IPS-20b (cell line): ENCODE results near the gene TAS2R60.

Experiments
- H3K27ac ChIP-seq: one replicate; pipeline ENCODE4 v1.5.1; 2013; ENCODE audit warnings: low read length
- H3K27me3 ChIP-seq: 2 replicates; pipeline ENCODE4 v1.6.1; 2013; ENCODE audit warnings: mild to moderate bottlenecking, low read length, inconsistent platforms; ENCODE audit not compliant: insufficient read depth
- H3K36me3 ChIP-seq: 2 replicates; pipeline ENCODE4 v1.6.1; 2013; ENCODE audit warnings: low read depth, mild to moderate bottlenecking, inconsistent platforms, low read length, moderate library complexity; ENCODE audit not compliant: insufficient read depth
- H3K4me1 ChIP-seq: 2 replicates; pipeline ENCODE4 v1.6.1; 2013; ENCODE audit warnings: mild to moderate bottlenecking, control low read depth, inconsistent platforms, low read length, moderate library complexity; ENCODE audit not compliant: insufficient read depth
- H3K4me3 ChIP-seq: 2 replicates; pipeline ENCODE4 v1.5.1; 2013; ENCODE audit warnings: mild to moderate bottlenecking, low read length, inconsistent platforms
- H3K9ac ChIP-seq: 2 replicates; pipeline ENCODE4 v1.6.1; 2013; ENCODE audit warnings: low read depth, mild to moderate bottlenecking, inconsistent platforms, low read length, moderate library complexity
- H3K9me3 ChIP-seq: 2 replicates; pipeline ENCODE4 v1.6.1; 2013; ENCODE audit warnings: mild to moderate bottlenecking, low read depth, low read length, inconsistent platforms; ENCODE audit not compliant: insufficient read depth

TAS2R60 gene

DNA sequence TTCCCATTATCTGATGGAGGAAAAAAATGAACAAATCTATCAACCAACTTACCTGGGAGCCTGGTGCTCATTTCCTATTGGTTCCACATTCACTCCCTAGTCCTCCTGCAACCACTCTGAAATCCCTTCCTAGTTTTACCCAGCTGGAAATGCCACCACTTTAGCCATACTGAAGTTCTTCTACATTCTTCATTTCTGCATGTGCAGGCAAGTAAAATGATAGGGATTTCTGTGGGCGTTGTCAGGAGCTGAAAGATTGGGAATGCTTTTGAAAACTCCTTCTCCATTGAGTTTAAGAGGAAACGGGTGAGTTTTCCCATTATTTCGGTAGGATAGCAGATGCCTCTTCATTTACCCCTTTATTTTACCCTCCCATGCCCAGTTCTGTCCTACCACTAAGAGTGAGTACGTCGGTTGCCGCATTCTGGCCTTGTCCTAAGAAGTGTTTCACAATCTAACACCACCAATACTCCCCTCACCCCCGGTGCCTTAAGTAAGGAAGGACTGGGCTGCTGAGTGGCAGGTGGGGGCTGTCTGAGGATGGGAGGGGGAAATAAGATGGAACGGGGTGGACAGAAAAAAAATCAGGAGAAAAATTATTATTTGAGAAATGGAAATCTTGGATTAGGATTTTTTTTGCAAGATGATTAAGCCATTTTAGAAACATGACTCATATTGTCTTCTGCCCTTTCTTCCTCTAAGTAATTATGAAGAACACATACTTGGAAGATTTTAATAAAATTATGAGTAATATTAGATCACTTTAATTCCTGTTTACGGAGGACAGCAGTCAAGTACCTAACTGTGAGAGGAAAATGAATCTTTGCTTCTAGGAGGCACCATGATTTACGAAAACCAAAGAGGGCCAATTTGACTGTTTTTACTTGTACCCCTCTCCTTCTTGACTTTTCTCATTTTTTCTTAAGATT, 13.2 kb upstream of the TAS2R60 start:
- Histone ChIP-seq H3K27ac (no peak overlapping the region), H3K27me3 (no peaks in the 10 kb centered on the region), H3K4me3 (no peak overlapping the region), H3K36me3 (no peaks in the 10 kb centered on the region), H3K4me1 (no peaks in the 10 kb centered on the region), H3K9me3 (no peaks in the 10 kb centered on the region), H3K9ac (no peak overlapping the region)

DNA sequence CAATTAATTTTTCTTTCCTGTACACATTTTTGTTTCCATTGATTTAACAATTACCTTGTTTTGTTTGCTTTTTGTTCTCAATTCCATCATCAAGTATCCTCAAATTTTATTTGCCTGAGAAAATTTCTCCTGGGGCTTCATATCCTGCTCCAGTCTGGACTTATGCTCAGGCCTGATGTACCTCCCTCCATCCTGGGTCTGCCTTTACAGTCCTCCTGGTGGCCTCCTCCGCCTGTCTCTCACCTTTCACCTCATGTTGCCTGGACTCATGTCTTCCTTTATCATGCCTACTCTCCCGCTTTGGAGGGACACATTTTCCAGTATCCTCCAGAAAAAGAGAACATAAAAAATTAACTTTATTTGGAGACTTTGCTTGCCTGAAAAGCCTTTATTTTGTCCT, 12.1 kb upstream of the TAS2R60 start:
- Histone ChIP-seq H3K36me3 (no peaks in the 10 kb centered on the region), H3K4me1 (no peaks in the 10 kb centered on the region; the same call in 1 of the 2 replicates), H3K4me3 (no peak overlapping the region), H3K27me3 (no peaks in the 10 kb centered on the region), H3K9me3 (no peaks in the 10 kb centered on the region), H3K27ac (no peak overlapping the region), H3K9ac (no peak overlapping the region)

DNA sequence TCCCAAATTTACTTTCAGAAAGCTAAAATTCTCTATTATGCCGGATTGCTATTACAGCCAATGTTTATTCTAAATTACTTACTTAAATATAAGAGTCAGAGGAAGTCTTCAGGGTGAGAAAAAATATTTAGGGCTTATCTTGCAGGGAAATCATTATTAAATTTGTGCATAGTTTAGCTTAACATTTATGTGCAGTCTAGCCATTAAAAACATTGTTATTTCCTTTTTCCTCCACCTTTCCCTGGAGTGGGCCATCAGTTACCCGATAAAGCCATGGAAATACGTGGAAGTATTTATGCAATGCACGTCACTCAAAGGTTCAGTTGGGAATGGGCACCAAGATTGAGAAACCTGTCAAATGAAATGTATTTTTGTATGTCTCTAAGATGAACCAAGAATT, 9.5 kb upstream of the TAS2R60 start:
- no peak overlapping the region for H3K27ac ChIP-seq
- no peak overlapping the region for H3K4me3 ChIP-seq
- no peaks in the 10 kb centered on the region for H3K36me3 ChIP-seq
- no peaks in the 10 kb centered on the region for H3K9me3 ChIP-seq
- peaks cover 11% of the 10 kb centered on the region for H3K4me1 ChIP-seq
- H3K9ac ChIP-seq, result no peak overlapping the region
- H3K27me3 ChIP-seq, result no peaks in the 10 kb centered on the region

DNA sequence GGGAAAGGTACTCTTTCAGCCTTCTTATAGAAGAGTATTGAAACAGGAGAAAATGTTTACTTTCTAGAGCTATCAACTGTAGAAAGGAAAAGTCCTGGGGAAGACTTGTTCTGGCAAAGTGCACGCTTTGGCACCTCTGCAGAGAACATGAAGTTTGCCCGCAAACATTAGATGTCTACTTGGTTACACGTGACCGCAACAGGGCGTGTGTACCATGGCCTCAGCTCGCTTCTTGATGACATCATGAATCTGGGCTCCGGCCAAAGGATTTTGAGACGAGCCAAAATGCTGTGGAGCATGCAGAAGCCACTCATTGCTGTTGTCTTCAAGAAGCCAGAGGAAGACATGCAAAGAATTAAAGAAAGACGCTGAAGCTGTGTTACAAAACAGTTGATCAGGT, 8.6 kb upstream of the TAS2R60 start:
- Histone ChIP-seq H3K9ac (no peak overlapping the region), H3K4me3 (no peak overlapping the region), H3K4me1 (peaks cover 11% of the 10 kb centered on the region), H3K27ac (no peak overlapping the region), H3K9me3 (no peaks in the 10 kb centered on the region), H3K36me3 (no peaks in the 10 kb centered on the region), H3K27me3 (no peaks in the 10 kb centered on the region)

DNA sequence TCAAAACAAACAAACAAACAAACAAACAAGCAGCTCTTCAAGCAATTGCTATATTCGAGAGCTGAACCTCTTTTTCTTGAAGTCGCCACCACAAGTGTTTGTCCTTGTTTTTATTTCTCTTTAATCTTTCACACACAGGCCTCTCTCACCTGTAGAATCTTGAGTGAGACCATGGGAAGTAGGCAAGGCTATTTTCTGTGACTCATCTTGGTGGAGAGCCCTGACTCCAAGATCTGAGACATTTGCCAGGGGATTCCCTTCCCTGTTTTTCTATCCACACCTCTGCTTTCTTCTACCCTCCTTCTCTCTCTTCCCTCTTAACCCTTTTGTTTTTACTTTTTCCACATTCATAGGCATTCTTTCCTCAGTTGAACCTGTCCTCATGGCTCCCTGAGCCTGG, 8.0 kb upstream of the TAS2R60 start:
- Histone ChIP-seq H3K27me3 (no peaks in the 10 kb centered on the region), H3K36me3 (no peaks in the 10 kb centered on the region), H3K4me1 (peaks cover 11% of the 10 kb centered on the region), H3K4me3 (no peak overlapping the region), H3K9ac (no peak overlapping the region), H3K9me3 (no peaks in the 10 kb centered on the region), H3K27ac (no peak overlapping the region)

DNA sequence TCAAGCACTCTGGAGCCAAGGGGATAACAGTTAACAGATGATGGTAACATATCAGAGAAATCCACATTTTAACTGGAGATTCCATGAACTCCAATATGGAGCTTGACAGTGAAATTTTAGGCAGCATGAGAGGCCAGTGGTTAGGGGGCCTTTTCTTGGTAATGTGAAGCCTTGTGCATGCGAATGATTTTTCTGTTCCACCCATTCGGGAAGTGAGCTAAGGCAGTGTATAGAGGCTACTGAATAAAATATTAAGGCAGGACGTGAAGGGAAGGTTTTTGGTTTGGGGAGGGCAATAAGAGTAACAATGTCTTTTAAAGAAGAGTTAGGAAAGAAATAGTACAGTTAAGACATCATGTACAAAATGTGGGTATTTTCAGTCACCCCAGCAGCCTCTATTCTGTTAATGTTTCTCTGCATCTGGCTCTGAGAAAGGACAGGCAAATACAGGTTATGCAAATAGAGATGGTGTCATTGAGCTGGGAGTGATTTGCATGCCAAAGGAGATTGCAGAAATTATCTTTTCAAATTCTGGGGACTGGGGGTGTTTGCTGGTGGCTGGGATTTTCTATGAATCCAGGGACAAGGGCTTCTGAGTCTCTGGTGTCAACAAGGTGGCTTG, 6.8 kb upstream of the TAS2R60 start:
- Histone ChIP-seq H3K27ac (no peak overlapping the region), H3K4me3 (peak overlapping the region; percentile 29; the same call in 1 of the 2 replicates), H3K36me3 (no peaks in the 10 kb centered on the region), H3K9ac (peak overlapping the region; percentile 33; the same call in 1 of the 2 replicates), H3K4me1 (peaks cover 11% of the 10 kb centered on the region), H3K27me3 (no peaks in the 10 kb centered on the region), H3K9me3 (no peaks in the 10 kb centered on the region)

DNA sequence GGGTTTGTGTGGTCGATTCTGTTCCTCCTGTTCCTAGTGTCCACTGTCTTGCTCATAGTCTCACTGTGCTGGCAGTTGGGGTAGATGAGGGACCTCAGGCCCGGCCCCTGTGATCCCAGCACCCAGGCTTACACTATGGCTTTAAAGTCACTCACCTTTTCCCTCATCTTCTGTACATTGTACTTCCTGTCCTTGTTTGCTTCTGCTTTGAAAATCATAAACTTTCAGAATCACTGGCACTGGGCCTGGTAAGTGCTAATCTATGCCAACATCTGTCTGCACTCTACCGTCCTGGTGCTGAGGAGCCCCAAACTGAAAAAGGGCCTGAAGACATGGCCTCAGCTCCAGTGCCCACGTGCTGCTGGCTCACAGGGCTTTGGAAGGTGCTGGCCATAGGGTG, 5.7 kb upstream of the TAS2R60 start:
- H3K27ac ChIP-seq, result no peak overlapping the region
- no peak overlapping the region for H3K9ac ChIP-seq
- H3K4me3 ChIP-seq, result no peak overlapping the region
- peaks cover 11% of the 10 kb centered on the region for H3K4me1 ChIP-seq
- no peaks in the 10 kb centered on the region for H3K9me3 ChIP-seq
- H3K36me3 ChIP-seq, result no peaks in the 10 kb centered on the region
- no peaks in the 10 kb centered on the region for H3K27me3 ChIP-seq

DNA sequence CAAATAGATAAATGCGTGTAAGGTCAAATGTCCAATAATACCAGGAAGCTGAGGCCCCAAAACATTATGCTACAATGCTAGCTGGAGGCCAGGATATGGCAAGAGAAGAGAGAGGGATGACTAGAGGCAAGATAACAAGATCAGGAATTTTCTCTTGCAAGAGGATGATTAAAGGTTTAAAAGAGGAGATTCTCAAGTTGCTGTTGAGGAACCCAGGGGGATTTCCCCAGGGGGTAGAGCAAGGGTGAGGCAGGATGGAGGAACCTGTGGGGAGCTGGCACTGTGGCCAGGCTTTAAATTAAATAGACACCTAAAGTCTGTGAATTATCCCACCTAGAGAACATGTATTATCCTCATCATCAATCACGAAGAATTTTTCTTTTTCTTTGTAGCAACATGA, 3.4 kb upstream of the TAS2R60 start:
- H3K4me3 ChIP-seq, result no peak overlapping the region
- H3K36me3 ChIP-seq, result no peaks in the 10 kb centered on the region
- H3K9me3 ChIP-seq, result no peaks in the 10 kb centered on the region
- H3K27ac ChIP-seq, result no peak overlapping the region
- peaks cover 11% of the 10 kb centered on the region for H3K4me1 ChIP-seq
- no peak overlapping the region for H3K9ac ChIP-seq
- no peaks in the 10 kb centered on the region for H3K27me3 ChIP-seq

DNA sequence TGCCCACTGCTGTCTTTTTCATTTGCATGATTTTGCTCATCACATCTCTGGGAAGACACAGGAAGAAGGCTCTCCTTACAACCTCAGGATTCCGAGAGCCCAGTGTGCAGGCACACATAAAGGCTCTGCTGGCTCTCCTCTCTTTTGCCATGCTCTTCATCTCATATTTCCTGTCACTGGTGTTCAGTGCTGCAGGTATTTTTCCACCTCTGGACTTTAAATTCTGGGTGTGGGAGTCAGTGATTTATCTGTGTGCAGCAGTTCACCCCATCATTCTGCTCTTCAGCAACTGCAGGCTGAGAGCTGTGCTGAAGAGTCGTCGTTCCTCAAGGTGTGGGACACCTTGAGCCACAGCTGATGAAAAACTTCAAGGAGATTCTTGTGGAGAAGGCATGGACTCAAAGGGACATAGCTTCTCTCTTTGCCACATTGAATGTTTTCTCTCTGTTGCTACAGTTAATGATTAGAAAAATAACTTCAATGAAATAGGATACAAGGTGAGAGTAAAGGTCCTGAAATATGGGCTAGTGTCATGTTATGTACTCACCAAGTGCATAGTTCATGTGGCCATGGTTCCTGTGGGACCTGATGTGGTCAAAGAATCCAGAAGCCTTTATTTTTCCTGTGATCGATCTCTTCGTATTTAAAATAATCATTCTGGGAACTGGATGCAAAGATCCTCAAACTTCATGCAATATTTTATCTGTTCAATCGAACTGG, 970 bp downstream of the TAS2R60 start:
- peaks cover 8% of the 10 kb centered on the region; the same call in 1 of the 2 replicates for H3K4me1 ChIP-seq
- H3K9ac ChIP-seq, result no peak overlapping the region
- no peaks in the 10 kb centered on the region for H3K36me3 ChIP-seq
- H3K27ac ChIP-seq, result no peak overlapping the region
- H3K27me3 ChIP-seq, result no peaks in the 10 kb centered on the region
- H3K9me3 ChIP-seq, result no peaks in the 10 kb centered on the region
- no peak overlapping the region for H3K4me3 ChIP-seq

DNA sequence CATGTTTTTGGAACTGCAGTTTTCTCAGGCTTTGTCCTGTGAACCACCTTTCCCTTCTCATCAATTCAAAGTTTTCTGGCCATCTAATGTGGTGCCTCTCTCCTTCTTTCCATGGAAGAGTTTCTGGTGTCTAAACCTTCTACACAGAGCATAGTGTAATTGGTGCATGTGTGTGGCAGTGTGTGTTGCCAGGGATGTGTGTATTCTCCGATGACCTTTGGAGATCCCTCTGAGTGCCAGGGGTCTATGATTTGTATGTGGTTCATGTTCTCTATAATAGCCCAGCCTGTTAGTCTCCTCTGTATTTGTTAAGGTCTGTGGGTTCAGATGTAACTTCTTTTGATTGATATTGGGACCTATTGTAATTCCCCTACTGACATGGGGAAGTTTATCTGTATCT, 1.5 kb downstream of the TAS2R60 start:
- Histone ChIP-seq H3K36me3 (no peaks in the 10 kb centered on the region), H3K4me3 (no peak overlapping the region), H3K9me3 (no peaks in the 10 kb centered on the region), H3K4me1 (peaks cover 8% of the 10 kb centered on the region; the same call in 1 of the 2 replicates), H3K27ac (no peak overlapping the region), H3K27me3 (no peaks in the 10 kb centered on the region), H3K9ac (no peak overlapping the region)

DNA sequence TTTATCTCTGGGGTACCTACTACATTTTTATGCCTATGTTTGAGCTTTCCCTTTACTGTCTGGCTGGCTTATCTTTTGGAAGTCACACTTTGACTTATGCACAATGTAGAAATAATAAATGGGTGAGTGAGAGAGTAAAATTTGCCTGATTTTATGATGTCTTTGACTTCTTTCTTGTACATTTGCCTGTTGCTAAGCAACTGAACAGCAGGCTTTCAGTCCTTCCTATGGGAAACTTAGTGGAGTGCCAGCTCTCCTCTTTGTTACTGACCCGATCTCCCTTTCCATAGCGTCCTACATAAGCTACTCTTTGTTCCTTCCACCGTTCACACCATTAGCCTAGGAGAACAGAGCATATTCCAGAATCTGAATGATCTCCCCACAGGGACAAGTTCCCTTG, 4.2 kb downstream of the TAS2R60 start:
- Histone ChIP-seq H3K9me3 (no peaks in the 10 kb centered on the region), H3K27ac (no peak overlapping the region), H3K9ac (no peak overlapping the region), H3K27me3 (no peaks in the 10 kb centered on the region), H3K4me3 (no peak overlapping the region), H3K4me1 (peaks cover 8% of the 10 kb centered on the region; the same call in 1 of the 2 replicates), H3K36me3 (no peaks in the 10 kb centered on the region)
